GM12874 (cell line): ENCODE results near the gene TMEM215.

ENCODE experiments used
- CTCF ChIP-seq: IDR thresholded peaks from 2 replicates; pipeline ENCODE4 v1.5.1; 2011; ENCODE audit warnings: low read depth, mild to moderate bottlenecking, control low read depth, low read length, moderate library complexity; ENCODE audit not compliant: insufficient read depth

TMEM215 gene

GRCh38 chr9:32783168-32783891 is at the start of gene TMEM215:
Gene TMEM215 (plus strand): TSS chr9:32783540. CDS start chr9:32784184, 644 bp downstream.
- no peak for TF ChIP-seq CTCF

GRCh38 chr9:32735476-32735875 is 47.9 kb upstream of the TMEM215 start:
- TF ChIP-seq CTCF = no peak

- TF ChIP-seq CTCF = no peak
Observed at GRCh38 chr9:32737378-32737777, 46.0 kb upstream of the TMEM215 start.

- TF ChIP-seq CTCF = no peak
Observed at GRCh38 chr9:32738501-32739172, 44.7 kb upstream of the TMEM215 start.

GRCh38 chr9:32741706-32742105 is 41.6 kb upstream of the TMEM215 start:
- no peak for TF ChIP-seq CTCF

- TF ChIP-seq CTCF = no peak
Observed at GRCh38 chr9:32742296-32742695, 41.0 kb upstream of the TMEM215 start.

- no peak for TF ChIP-seq CTCF
Observed at GRCh38 chr9:32748013-32748412, 35.3 kb upstream of the TMEM215 start.
